Neural progenitor cell (in vitro differentiated cells): ENCODE data around the gene ZFPM1. TPM values are rescaled to one million over a fixed set of nuclear protein-coding genes. Genes with fewer than 3 reads are reported as not detected.

Source experiments
- DNase-seq: peaks from one replicate; pipeline ENCODE4 v3.0.0-alpha.2; 2016; ENCODE audit warnings: low spot score
- H2AFZ ChIP-seq: fragments of 200-600 bp; sonication (generic); replicated peaks from 2 replicates; pipeline ENCODE4 v1.6.1; 2016; ENCODE audit warnings: antibody characterized with exemption
- H3F3A ChIP-seq: fragments of 200-600 bp; sonication (generic); 2 replicates; pipeline ENCODE4 v1.6.1; 2016; ENCODE audit warnings: antibody characterized with exemption, low read depth
- H3K27ac ChIP-seq: fragments of 200-600 bp; sonication (generic); 2 replicates; pipeline ENCODE4 v1.5.1; 2016; ENCODE audit warnings: mild to moderate bottlenecking
- H3K27me3 ChIP-seq: fragments of 200-600 bp; sonication (generic); 2 replicates; pipeline ENCODE4 v1.6.1; 2016; ENCODE audit warnings: mild to moderate bottlenecking, moderate library complexity
- H3K36me3 ChIP-seq: fragments of 200-600 bp; sonication (generic); 2 replicates; pipeline ENCODE4 v1.5.1; 2016
- H3K4me1 ChIP-seq: fragments of 200-600 bp; sonication (generic); 2 replicates; pipeline ENCODE4 v1.6.1; 2016; ENCODE audit warnings: mixed run types
- H3K4me2 ChIP-seq: fragments of 200-600 bp; sonication (generic); 2 replicates; pipeline ENCODE4 v1.6.1; 2016
- H3K4me3 ChIP-seq: fragments of 200-600 bp; sonication (generic); 2 replicates; pipeline ENCODE4 v1.5.1; 2016
- H3K79me2 ChIP-seq: fragments of 200-600 bp; sonication (generic); 2 replicates; pipeline ENCODE4 v1.6.1; 2016; ENCODE audit warnings: low read depth
- H3K9ac ChIP-seq: fragments of 200-600 bp; sonication (generic); 2 replicates; pipeline ENCODE4 v1.6.1; 2016
- H3K9me3 ChIP-seq: fragments of 200-600 bp; sonication (generic); 2 replicates; pipeline ENCODE4 v1.5.1; 2016; ENCODE audit warnings: low read depth
- H4K20me1 ChIP-seq: fragments of 200-600 bp; sonication (generic); 2 replicates; pipeline ENCODE4 v1.6.1; 2016; ENCODE audit warnings: low read depth
- H3K27ac Mint-ChIP-seq: 3 replicates; pipeline ENCODE4 v1.8.0; 2021; ENCODE audit warnings: mixed read lengths
- H3K27me3 Mint-ChIP-seq: 2 replicates; pipeline ENCODE4 v1.8.0; 2022; ENCODE audit warnings: low read depth, mild to moderate bottlenecking, inconsistent platforms, moderate library complexity, mixed read lengths; ENCODE audit not compliant: insufficient read depth
- H3K36me3 Mint-ChIP-seq: 3 replicates; pipeline ENCODE4 v1.8.0; 2021; ENCODE audit warnings: mixed read lengths
- H3K4me1 Mint-ChIP-seq: 3 replicates; pipeline ENCODE4 v1.8.0; 2021; ENCODE audit warnings: mixed read lengths
- H3K4me3 Mint-ChIP-seq: 3 replicates; pipeline ENCODE4 v1.8.0; 2021; ENCODE audit warnings: mild to moderate bottlenecking, moderate library complexity, mixed read lengths
- H3K9me3 Mint-ChIP-seq: 3 replicates; pipeline ENCODE4 v1.8.0; 2020; ENCODE audit warnings: mixed read lengths
- CTCF ChIP-seq: fragments of 200-600 bp; sonication (generic); IDR thresholded peaks from 2 replicates; pipeline ENCODE4 v1.5.1; 2017; ENCODE audit warnings: antibody characterized with exemption, mild to moderate bottlenecking
- EZH2 ChIP-seq: fragments of 200-600 bp; sonication (generic); IDR thresholded peaks from 2 replicates; pipeline ENCODE4 v1.6.1; 2017; ENCODE audit warnings: antibody characterized with exemption, mild to moderate bottlenecking, moderate library complexity
- EZH2phosphoT487 ChIP-seq: fragments of 200-600 bp; sonication (generic); IDR thresholded peaks from 2 replicates; pipeline ENCODE4 v1.6.1; 2017; ENCODE audit warnings: antibody characterized with exemption
- total RNA-seq: library from RNA; depleted of rRNA; stranded (reverse); fragments of >200 nt; gene quantifications from 2 replicates; pipeline ENCODE4 v1.2.3, GENCODE V29; 2015; ENCODE audit warnings: low replicate concordance

The ZFPM1 gene
- total RNA-seq, 1 donor from 2014 or later: 0.36 TPM

- Histone ChIP-seq H3K4me3 (peak overlapping the region; percentile 40), H4K20me1 (peaks cover 15% of the 10 kb centered on the region), H3K9ac (no peak overlapping the region), H3K27ac (no peak overlapping the region), H3K27me3 (peaks cover 3% of the 10 kb centered on the region), H3K79me2 (peaks cover 9% of the 10 kb centered on the region), H3K9me3 (no peaks in the 10 kb centered on the region), H2AFZ (no peak overlapping the region), H3K4me1 (peaks cover 10% of the 10 kb centered on the region), H3K4me2 (peak overlapping the region; percentile 76), H3F3A (no peaks in the 10 kb centered on the region), H3K36me3 (no peaks in the 10 kb centered on the region)
- Mint-ChIP-seq H3K9me3 (no peaks in the 10 kb centered on the region), H3K4me3 (no peak overlapping the region), H3K27ac (no peak overlapping the region), H3K4me1 (peaks cover 20% of the 10 kb centered on the region), H3K36me3 (peaks cover 3% of the 10 kb centered on the region), H3K27me3 (peaks cover 9% of the 10 kb centered on the region)
- TF ChIP-seq EZH2 (no peak), CTCF (no peak), EZH2phosphoT487 (no peak)
- no peak for DNase-seq
Measured at GRCh38 chr16:88533381-88533917, 80.4 kb downstream of the ZFPM1 start.

GRCh38 chr16:88533932-88534637 lies 81.0 kb downstream of the ZFPM1 start:
- H3K27me3 Mint-ChIP-seq: peaks cover 11% of the 10 kb centered on the region
- peaks cover 3% of the 10 kb centered on the region for H3K36me3 Mint-ChIP-seq
- no peaks in the 10 kb centered on the region for H3F3A ChIP-seq
- H3K27ac Mint-ChIP-seq: no peak overlapping the region
- H3K4me1 Mint-ChIP-seq: peaks cover 24% of the 10 kb centered on the region
- peaks cover 3% of the 10 kb centered on the region for H3K27me3 ChIP-seq
- peak overlapping the region; percentile 67 for H3K4me3 Mint-ChIP-seq
- H2AFZ ChIP-seq: peak overlapping the region; percentile 92
- H3K36me3 ChIP-seq: no peaks in the 10 kb centered on the region
- H3K9me3 Mint-ChIP-seq: no peaks in the 10 kb centered on the region
- peak; percentile 92 for DNase-seq
- no peak overlapping the region for H3K27ac ChIP-seq
- no peak overlapping the region for H3K9ac ChIP-seq
- H3K4me1 ChIP-seq: peaks cover 11% of the 10 kb centered on the region
- H4K20me1 ChIP-seq: peaks cover 15% of the 10 kb centered on the region
- TF ChIP-seq CTCF: no peak
- TF ChIP-seq EZH2: no peak
- TF ChIP-seq EZH2phosphoT487: no peak
- peaks cover 9% of the 10 kb centered on the region for H3K79me2 ChIP-seq
- peak overlapping the region; percentile 87 for H3K4me2 ChIP-seq
- peak overlapping the region; percentile 83 for H3K4me3 ChIP-seq
- H3K9me3 ChIP-seq: no peaks in the 10 kb centered on the region

GRCh38 chr16:88534638-88535190 lies 81.6 kb downstream of the ZFPM1 start:
- peaks cover 11% of the 10 kb centered on the region for H3K4me1 ChIP-seq
- peaks cover 19% of the 10 kb centered on the region for H3K4me1 Mint-ChIP-seq
- peak overlapping the region; percentile 83 for H3K4me3 ChIP-seq
- TF ChIP-seq EZH2 (no peak), EZH2phosphoT487 (no peak), CTCF (no peak)
- H3K27me3 ChIP-seq: peaks cover 3% of the 10 kb centered on the region
- peak overlapping the region; percentile 84 for H3K4me3 Mint-ChIP-seq
- peak; percentile 41 for DNase-seq
- no peak overlapping the region for H3K27ac Mint-ChIP-seq
- no peaks in the 10 kb centered on the region for H3K9me3 ChIP-seq
- H3K36me3 Mint-ChIP-seq: peaks cover 3% of the 10 kb centered on the region
- H2AFZ ChIP-seq: no peak overlapping the region
- H3K4me2 ChIP-seq: peak overlapping the region; percentile 87
- H3K9ac ChIP-seq: no peak overlapping the region
- no peaks in the 10 kb centered on the region for H3K36me3 ChIP-seq
- H3F3A ChIP-seq: no peaks in the 10 kb centered on the region
- peaks cover 15% of the 10 kb centered on the region for H4K20me1 ChIP-seq
- peaks cover 7% of the 10 kb centered on the region for H3K27me3 Mint-ChIP-seq
- no peak overlapping the region for H3K27ac ChIP-seq
- no peaks in the 10 kb centered on the region for H3K9me3 Mint-ChIP-seq
- peaks cover 9% of the 10 kb centered on the region for H3K79me2 ChIP-seq
